OCI-M2 (cell line): ENCODE results near the gene LOC128125822.

ENCODE experiments used
- DNase-seq: peaks from one replicate; lab custom pipeline; 2025; ENCODE audit not compliant: unreplicated experiment; lab: John Stamatoyannopoulos, UW

The LOC128125822 gene

GRCh38 chr6:63554782-63555181 is 17.5 kb upstream of the LOC128125822 start:
- no peak for DNase-seq

GRCh38 chr6:63556369-63556768 is 15.9 kb upstream of the LOC128125822 start:
- no peak for DNase-seq

- no peak for DNase-seq
These were observed 14.0 kb upstream of the LOC128125822 start for GRCh38 chr6:63558278-63558677.

- no peak for DNase-seq
These were observed 11.4 kb upstream of the LOC128125822 start for GRCh38 chr6:63560801-63561287.

- no peak for DNase-seq
These were observed 11.0 kb upstream of the LOC128125822 start for GRCh38 chr6:63561288-63561687.

GRCh38 chr6:63563235-63563634 is 9.0 kb upstream of the LOC128125822 start:
- DNase-seq: no peak

GRCh38 chr6:63565058-63565726 is 7.1 kb upstream of the LOC128125822 start:
- DNase-seq: no peak

- DNase-seq: no peak
These were observed 6.3 kb upstream of the LOC128125822 start for GRCh38 chr6:63565727-63566596.

GRCh38 chr6:63567966-63568365 is 4.3 kb upstream of the LOC128125822 start:
- no peak for DNase-seq

GRCh38 chr6:63571361-63572043 is 778 bp upstream of the LOC128125822 start:
- DNase-seq: no peak

- DNase-seq: no peak
These were observed 431 bp downstream of the LOC128125822 start for GRCh38 chr6:63572747-63573075.

- DNase-seq: no peak
These were observed 1.0 kb downstream of the LOC128125822 start for GRCh38 chr6:63573076-63573898.

GRCh38 chr6:63573899-63574553 is 1.7 kb downstream of the LOC128125822 start:
- DNase-seq: peak; percentile 60

GRCh38 chr6:63574554-63574900 is 2.2 kb downstream of the LOC128125822 start:
- no peak for DNase-seq

- no peak for DNase-seq
These were observed 4.0 kb downstream of the LOC128125822 start for GRCh38 chr6:63576147-63576772.

GRCh38 chr6:63576985-63577712 is 4.9 kb downstream of the LOC128125822 start:
- DNase-seq: no peak

GRCh38 chr6:63578757-63579156 is 6.5 kb downstream of the LOC128125822 start:
- no peak for DNase-seq

GRCh38 chr6:63579937-63580703 is 7.8 kb downstream of the LOC128125822 start:
- DNase-seq: no peak

- DNase-seq: no peak
These were observed 8.4 kb downstream of the LOC128125822 start for GRCh38 chr6:63580704-63580961.
